Activated T-cell treated with anti-CD3 and anti-CD28 coated beads, Interleukin-2, amount 50 U/mL, for 4 hours (primary cell): ENCODE data around the gene GPR183. TPM values are rescaled to one million over a fixed set of nuclear protein-coding genes. Genes with fewer than 3 reads are reported as not detected.

Source experiments
- ATAC-seq, 2 donors: fragments of 200-7000 bp; cut with Tn5 transposase; one replicate each; pipeline ENCODE4 v1.10.0; 2021
- DNase-seq: peaks from one replicate; pipeline ENCODE4 v3.0.0-alpha.2; 2020
- H3K27me3 Mint-ChIP-seq: one replicate; pipeline ENCODE4 v1.8.0; 2021; ENCODE audit warnings: low read depth, mixed read lengths
- H3K36me3 Mint-ChIP-seq: one replicate; pipeline ENCODE4 v1.8.0; 2022; ENCODE audit warnings: mixed read lengths; ENCODE audit not compliant: insufficient read depth
- H3K4me1 Mint-ChIP-seq: one replicate; pipeline ENCODE4 v1.8.0; 2021; ENCODE audit warnings: low read depth, mixed read lengths
- H3K4me3 Mint-ChIP-seq: one replicate; pipeline ENCODE4 v1.8.0; 2021; ENCODE audit warnings: mild to moderate bottlenecking, moderate library complexity, mixed read lengths
- H3K9me3 Mint-ChIP-seq: one replicate; pipeline ENCODE4 v1.8.0; 2021; ENCODE audit warnings: mixed read lengths
- total RNA-seq, 3 donors: library from RNA; stranded (reverse); gene quantifications; one replicate each; pipeline ENCODE4 v1.2.1, GENCODE V29; 2021

Gene GPR183
- total RNA-seq, 3 donors from 2014 or later: 48.6 to 86.8 (median 65.7) TPM

DNA sequence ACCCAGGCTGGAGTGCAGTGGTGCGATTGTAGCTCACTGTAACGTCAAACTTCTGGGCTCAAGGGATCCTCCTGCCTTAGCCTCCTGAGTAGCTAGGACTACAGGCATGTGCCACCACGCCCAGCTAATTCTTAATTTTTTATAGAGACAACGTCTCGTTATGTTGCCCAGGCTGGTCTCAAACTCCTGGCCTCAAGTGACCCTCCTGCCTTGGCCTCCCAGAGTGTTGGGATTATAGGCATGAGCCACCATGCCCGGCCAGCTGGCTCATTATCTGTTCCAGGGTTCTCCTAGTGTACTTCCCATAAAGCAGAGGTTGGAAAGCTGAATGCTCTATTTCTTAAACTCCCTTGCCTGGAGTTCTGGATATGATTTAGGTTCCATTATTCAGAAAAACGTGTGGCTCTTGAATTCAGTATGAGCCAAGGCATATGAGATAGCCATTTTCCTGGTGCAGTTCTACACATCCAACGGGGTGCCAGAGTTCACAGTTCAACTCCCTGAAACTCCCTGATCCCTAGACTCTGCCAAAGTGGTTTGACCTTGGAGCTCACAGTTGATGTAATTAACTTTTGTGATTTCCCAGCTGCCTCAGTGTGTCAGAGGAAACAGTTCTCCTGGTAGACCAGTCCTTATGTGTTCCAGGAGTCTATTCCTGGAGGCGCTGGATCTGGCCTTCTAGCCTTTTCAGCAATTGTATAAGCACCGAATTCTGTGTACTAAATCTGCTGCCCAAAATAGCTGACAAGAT lies 21.6 kb downstream of the GPR183 start:
- Mint-ChIP-seq H3K27me3 (no peaks in the 10 kb centered on the region), H3K4me3 (no peak overlapping the region), H3K4me1 (peaks cover 95% of the 10 kb centered on the region), H3K36me3 (peaks cover 28% of the 10 kb centered on the region), H3K9me3 (no peaks in the 10 kb centered on the region)
- ATAC-seq (no peak), DNase-seq (no peak)

DNA sequence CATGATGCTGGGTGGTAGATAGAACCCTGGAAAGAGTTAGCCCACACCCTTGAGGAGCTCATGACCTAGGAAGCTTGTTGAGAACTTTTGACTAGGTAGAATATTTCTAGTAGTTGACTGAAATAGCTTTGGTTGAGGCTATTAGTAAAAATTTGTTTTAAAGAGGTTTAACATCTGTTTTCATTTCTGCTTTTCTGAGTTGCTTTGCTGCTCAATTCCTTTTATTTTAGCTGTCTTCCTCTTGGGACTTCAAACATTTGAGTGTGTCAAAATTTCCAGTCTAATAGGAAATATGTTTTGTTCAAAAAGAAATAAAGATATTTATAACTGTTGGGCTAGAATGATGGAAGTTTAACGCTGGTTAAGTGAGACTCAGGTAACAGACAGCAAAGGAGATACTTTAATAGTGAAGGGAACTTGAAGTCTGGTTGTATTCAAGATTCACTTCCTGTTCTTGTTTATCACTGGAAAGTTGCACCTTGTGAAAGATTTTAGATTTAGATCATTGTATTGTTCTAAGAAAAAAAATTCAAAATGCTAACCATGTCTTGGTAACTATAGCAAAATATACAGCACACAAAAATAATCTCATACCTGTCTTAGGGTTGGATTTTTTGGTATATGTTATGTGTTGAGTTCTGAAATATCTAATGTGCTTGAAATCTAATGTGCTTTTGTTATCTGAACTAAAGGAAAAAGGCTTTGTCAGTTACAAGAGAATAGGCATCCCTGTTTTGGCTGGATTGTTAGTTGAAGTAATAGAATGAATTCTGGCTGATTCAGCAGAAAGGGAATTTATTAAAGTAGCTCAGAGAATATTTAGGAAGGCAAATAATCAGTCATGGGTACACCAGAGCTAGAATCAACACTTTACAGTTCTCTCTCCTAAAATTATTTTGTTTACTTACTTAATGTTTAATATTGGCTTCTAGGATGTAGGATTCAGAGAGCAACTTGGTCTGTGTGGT lies 24.7 kb downstream of the GPR183 start:
- DNase-seq: no peak
- Mint-ChIP-seq H3K4me1 (peaks cover 93% of the 10 kb centered on the region), H3K27me3 (no peaks in the 10 kb centered on the region), H3K9me3 (no peaks in the 10 kb centered on the region), H3K36me3 (peaks cover 24% of the 10 kb centered on the region), H3K4me3 (peak overlapping the region; percentile 51)
- ATAC-seq: peak in 1 of 2 donors; percentile 12

DNA sequence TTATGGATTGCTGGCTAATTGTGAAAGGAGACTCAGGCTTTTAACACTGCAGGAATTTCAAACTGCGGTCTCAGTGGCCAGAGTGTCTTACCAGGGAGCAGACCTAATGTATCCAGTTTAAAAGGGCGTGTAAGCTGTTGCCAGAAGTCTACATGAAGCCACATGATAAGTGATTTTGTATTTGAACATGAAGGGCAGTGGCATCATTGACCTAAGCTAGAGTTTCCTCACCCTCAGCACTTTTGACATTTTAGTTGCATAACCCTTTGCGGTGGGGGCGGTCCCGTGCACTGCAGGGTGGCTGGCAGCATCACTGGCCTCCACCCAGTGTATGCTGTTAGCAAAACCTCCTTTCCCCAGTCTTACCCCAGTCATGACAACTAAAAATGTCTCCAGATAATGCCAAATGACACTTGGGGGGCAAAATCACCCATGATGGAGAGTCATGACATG lies 25.4 kb downstream of the GPR183 start:
- Mint-ChIP-seq H3K36me3 (peaks cover 20% of the 10 kb centered on the region), H3K9me3 (no peaks in the 10 kb centered on the region), H3K4me1 (peaks cover 91% of the 10 kb centered on the region), H3K27me3 (no peaks in the 10 kb centered on the region), H3K4me3 (no peak overlapping the region)
- DNase-seq (peak; percentile 54), ATAC-seq (peak; percentile 67 to 69)

GRCh38 chr13:99280166-99280565 lies 27.0 kb downstream of the GPR183 start:
- Mint-ChIP-seq H3K4me1 (peaks cover 91% of the 10 kb centered on the region), H3K4me3 (no peak overlapping the region), H3K27me3 (no peaks in the 10 kb centered on the region), H3K9me3 (no peaks in the 10 kb centered on the region), H3K36me3 (peaks cover 24% of the 10 kb centered on the region)
- DNase-seq (no peak), ATAC-seq (no peak)

- Mint-ChIP-seq H3K9me3 (no peaks in the 10 kb centered on the region), H3K36me3 (peaks cover 28% of the 10 kb centered on the region), H3K4me3 (no peak overlapping the region), H3K4me1 (peaks cover 93% of the 10 kb centered on the region), H3K27me3 (no peaks in the 10 kb centered on the region)
- no peak for DNase-seq
- no peak for ATAC-seq
Observed at GRCh38 chr13:99279637-99280036, 27.6 kb downstream of the GPR183 start.

DNA sequence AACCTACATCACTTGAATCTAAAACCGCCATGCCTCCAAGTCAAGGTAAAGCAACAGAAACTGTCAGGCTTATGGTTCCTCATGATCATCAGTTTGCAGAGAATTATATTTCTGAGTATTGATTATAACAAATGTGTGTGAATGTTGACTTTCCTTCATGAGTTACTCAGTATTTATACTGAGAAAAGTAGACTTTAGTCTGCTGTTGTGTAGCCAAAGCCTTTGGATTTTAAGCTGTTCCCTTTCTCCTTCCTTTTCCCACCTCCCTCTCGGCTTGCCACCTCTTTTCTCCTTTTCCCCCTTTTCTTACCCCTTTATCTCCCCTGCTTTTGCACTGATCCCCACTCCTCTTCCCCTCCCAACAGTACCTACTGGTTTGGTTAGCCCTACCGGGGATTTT lies 28.4 kb downstream of the GPR183 start:
- Mint-ChIP-seq H3K9me3 (no peaks in the 10 kb centered on the region), H3K4me3 (no peak overlapping the region), H3K36me3 (peaks cover 27% of the 10 kb centered on the region), H3K27me3 (no peaks in the 10 kb centered on the region), H3K4me1 (peaks cover 92% of the 10 kb centered on the region)
- ATAC-seq: no peak
- DNase-seq: no peak

- ATAC-seq (no peak), DNase-seq (no peak)
- H3K4me1 Mint-ChIP-seq: peaks cover 92% of the 10 kb centered on the region
- H3K9me3 Mint-ChIP-seq: no peaks in the 10 kb centered on the region
- peaks cover 27% of the 10 kb centered on the region for H3K36me3 Mint-ChIP-seq
- no peaks in the 10 kb centered on the region for H3K27me3 Mint-ChIP-seq
- no peak overlapping the region for H3K4me3 Mint-ChIP-seq
Observed at GRCh38 chr13:99278200-99278599, 29.0 kb downstream of the GPR183 start.

- DNase-seq (no peak), ATAC-seq (no peak)
- H3K4me1 Mint-ChIP-seq: peaks cover 91% of the 10 kb centered on the region
- peaks cover 28% of the 10 kb centered on the region for H3K36me3 Mint-ChIP-seq
- H3K4me3 Mint-ChIP-seq: no peak overlapping the region
- H3K27me3 Mint-ChIP-seq: no peaks in the 10 kb centered on the region
- no peaks in the 10 kb centered on the region for H3K9me3 Mint-ChIP-seq
Observed at GRCh38 chr13:99277629-99278028, 29.6 kb downstream of the GPR183 start.

- DNase-seq: no peak
- Mint-ChIP-seq H3K27me3 (no peaks in the 10 kb centered on the region), H3K4me1 (peaks cover 90% of the 10 kb centered on the region), H3K4me3 (no peak overlapping the region), H3K36me3 (peaks cover 31% of the 10 kb centered on the region), H3K9me3 (no peaks in the 10 kb centered on the region)
- no peak for ATAC-seq
Observed at GRCh38 chr13:99276706-99277105, 30.5 kb downstream of the GPR183 start.

GRCh38 chr13:99275093-99275469 lies 32.1 kb downstream of the GPR183 start:
- Mint-ChIP-seq H3K4me3 (no peak overlapping the region), H3K9me3 (no peaks in the 10 kb centered on the region), H3K36me3 (peaks cover 23% of the 10 kb centered on the region), H3K4me1 (peaks cover 92% of the 10 kb centered on the region), H3K27me3 (no peaks in the 10 kb centered on the region)
- ATAC-seq (peak; percentile 76 to 81), DNase-seq (peak; percentile 23)

GRCh38 chr13:99273128-99273527 lies 34.1 kb downstream of the GPR183 start:
- Mint-ChIP-seq H3K36me3 (peaks cover 19% of the 10 kb centered on the region), H3K4me1 (peaks cover 81% of the 10 kb centered on the region), H3K9me3 (no peaks in the 10 kb centered on the region), H3K4me3 (no peak overlapping the region), H3K27me3 (no peaks in the 10 kb centered on the region)
- peak; percentile 26 to 27 for ATAC-seq
- DNase-seq: no peak

- H3K36me3 Mint-ChIP-seq: peaks cover 17% of the 10 kb centered on the region
- no peaks in the 10 kb centered on the region for H3K27me3 Mint-ChIP-seq
- no peaks in the 10 kb centered on the region for H3K9me3 Mint-ChIP-seq
- DNase-seq (no peak), ATAC-seq (no peak)
- peaks cover 76% of the 10 kb centered on the region for H3K4me1 Mint-ChIP-seq
- no peak overlapping the region for H3K4me3 Mint-ChIP-seq
Observed at GRCh38 chr13:99272481-99272880, 34.7 kb downstream of the GPR183 start.

DNA sequence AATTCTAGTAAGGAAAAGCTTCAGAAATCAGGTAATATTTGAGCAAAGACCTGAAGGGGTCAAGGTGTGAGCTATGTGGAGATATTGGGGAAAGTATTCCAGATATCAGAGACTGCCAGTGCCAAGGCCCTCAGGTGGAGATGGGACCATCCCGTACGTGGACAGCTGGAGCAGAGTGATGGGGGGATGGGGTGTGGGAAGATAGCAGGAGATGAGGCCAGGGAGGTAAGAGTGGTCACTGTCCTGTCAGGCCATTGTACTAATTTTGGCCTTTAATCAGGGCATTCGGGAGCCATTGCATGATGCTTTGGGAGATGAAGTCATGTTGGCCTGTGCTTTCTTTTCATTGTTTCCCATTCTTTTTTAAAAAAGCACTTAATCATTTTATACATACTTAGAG lies 36.0 kb downstream of the GPR183 start:
- Mint-ChIP-seq H3K36me3 (peaks cover 17% of the 10 kb centered on the region), H3K4me1 (peaks cover 65% of the 10 kb centered on the region), H3K4me3 (no peak overlapping the region), H3K9me3 (no peaks in the 10 kb centered on the region), H3K27me3 (no peaks in the 10 kb centered on the region)
- DNase-seq (no peak), ATAC-seq (no peak)

GRCh38 chr13:99270518-99270917 lies 36.7 kb downstream of the GPR183 start:
- ATAC-seq: no peak
- Mint-ChIP-seq H3K27me3 (no peaks in the 10 kb centered on the region), H3K4me3 (no peak overlapping the region), H3K36me3 (peaks cover 16% of the 10 kb centered on the region), H3K9me3 (no peaks in the 10 kb centered on the region), H3K4me1 (peaks cover 61% of the 10 kb centered on the region)
- DNase-seq: no peak
